Stimulated activated CD4-positive, alpha-beta T cell treated with anti-CD3 and anti-CD28 coated beads, Interleukin-15, amount 100 ng/mL, for 1 hour (primary cell): ENCODE measurements around the gene ACOD1.
"Not testable (repeated sequence)": the region's sequence is repeated elsewhere in the genome, so short reads cannot be mapped to it uniquely, and the experiment has no call there.

Experiments used
- DNase-seq, 2 donors: peaks; one replicate each; pipeline ENCODE4 v3.0.0-alpha.2; 2020; ENCODE audit warnings: low read depth in 1 of 2, low spot score in 1 of 2

Gene ACOD1

DNA sequence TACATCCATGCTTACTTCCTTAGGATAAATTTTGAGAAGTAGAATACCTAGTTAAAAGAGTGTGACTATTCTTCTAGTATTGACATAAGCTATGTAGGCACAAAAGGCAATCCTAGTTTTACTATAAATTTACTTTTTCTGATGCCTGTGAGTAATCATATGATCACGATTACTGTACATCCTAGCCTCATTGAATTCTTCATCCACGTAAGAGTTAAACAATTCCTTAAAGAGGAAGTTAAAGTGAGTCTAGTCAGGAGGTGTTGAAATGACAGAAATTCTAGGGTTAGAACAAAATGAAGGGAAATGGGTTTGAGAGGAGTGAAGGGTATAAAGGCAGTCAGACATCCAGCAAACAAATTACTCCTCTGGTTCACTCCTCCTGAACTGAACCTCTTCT is at the start of gene ACOD1:
TSS of gene ACOD1 (plus strand) at position 363 of the 400 bp plus-strand sequence. CDS start 48 bp downstream, outside the sequence.
- DNase-seq: no peak

DNA sequence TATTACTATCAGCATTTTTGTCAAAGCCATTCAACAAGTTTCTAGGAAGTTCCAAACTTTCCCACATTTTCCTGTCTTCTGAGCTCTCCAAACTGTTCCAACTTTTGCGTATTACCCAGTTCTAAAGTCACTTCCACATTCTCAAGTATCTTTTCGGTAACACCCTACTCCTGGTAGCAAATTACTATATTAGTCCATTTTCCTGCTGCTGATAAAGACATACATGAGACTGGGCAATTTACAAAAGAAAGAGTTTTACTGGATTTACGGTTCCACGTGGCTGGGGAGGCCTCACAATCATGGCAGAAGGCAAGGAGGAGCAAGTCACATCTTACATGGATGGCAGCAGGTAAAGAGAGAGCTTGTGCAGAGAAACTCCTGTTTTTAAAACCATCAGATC is 49.2 kb upstream of the ACOD1 start:
- not testable (repeated sequence) for DNase-seq

DNA sequence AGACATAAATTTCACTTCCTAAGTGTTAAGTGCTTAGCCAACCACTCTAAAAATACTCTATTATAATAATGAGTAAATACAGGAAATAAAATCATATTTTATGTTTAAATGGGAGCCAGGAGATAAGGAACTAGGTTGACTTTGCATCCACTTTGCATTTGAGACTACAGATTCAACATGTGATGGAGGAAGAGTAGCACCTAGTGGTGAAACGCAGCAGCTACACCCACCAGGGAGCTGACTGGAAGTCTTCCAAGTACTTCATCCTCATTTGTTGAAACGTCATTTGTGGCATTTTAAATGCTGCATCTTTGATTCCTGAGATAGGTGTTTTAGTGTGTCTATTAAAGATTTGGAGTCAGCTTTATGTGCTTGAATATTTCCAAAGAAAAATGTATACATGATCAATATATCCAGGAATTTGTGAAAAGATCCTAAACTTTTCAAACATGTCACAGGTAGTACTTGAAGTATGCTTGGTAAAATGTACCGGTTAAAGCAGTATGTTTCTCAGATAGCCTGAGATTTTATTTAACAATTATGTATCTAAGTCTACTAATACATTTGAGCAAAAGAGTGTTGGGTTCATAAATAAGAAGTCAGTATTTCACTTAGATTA is 44.7 kb upstream of the ACOD1 start:
- DNase-seq: peak; percentile 38 to 44

DNA sequence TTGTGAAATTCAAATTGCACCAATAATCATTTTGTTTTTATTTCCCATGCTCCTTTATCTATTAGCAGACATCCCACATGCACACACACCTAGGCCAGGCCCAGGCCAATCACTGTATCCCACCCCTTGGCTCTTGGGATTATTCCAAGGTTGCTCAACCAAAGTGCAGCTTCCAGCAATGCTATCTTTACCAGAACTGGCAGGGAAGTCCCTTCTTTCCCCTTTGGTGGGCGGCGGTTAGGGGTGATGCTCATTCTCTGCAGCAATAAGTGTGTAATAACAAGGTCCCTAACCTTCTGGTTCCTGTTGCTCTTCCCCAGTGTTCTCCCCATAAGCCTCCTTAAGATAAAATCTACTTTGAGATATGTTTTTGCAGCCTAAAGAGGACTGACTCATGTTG is 43.8 kb upstream of the ACOD1 start:
- no peak for DNase-seq

DNA sequence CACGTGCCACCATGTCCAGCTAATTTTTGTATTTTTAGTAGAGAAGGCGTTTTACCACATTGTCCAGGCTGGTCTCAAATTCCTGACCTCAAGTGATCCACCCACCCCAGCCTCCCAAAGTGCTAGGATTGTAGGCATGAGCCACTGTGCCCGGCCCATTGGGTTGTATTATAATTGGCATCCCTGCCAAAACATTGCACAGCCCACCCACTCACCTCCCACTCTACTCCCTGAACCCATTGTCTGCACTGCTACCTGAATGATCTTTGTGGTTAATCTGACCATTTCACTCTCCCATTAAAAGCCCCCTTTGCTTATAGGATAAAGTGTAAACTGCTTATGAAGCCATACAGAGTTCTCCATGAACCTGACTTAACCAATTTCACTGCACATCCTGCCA is 35.8 kb upstream of the ACOD1 start:
- DNase-seq: no peak

DNA sequence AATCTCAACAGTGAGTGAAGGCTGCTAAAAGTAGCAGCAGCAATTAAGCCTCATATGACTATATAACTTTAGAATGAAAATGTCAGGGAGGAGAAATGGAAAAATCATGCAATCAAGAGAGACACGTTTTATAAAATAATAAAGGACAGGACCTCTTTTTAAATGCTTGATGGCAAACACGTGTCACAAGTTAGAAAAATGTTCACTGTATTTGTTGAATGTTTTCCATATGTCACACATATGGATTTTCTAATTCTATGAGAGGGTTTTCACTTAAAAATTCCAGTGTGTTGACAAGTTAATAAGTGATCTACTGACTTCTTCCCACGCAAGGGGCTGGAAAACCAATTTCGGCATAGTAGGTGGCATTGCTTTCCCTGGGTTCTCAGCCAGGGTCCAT is 34.4 kb upstream of the ACOD1 start:
- DNase-seq: no peak

DNA sequence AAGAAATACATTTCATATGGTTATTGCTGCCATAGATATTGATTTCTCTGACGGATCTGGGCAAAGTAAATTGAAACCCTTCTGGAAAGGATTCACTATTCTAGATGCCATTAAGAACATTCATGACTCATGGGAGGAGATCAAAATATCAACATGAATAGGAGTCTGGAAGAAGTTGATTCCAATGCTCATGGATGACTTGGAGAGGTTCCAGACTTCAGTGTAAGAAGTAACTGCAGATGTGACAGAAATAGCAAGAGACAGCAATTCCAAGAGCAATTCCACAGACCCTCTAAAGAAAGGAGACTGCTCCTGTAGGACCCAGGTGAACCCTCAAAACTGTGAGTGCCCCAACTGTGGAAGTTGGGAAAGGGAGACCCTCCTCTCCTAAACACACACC is 31.2 kb upstream of the ACOD1 start:
- DNase-seq: no peak

DNA sequence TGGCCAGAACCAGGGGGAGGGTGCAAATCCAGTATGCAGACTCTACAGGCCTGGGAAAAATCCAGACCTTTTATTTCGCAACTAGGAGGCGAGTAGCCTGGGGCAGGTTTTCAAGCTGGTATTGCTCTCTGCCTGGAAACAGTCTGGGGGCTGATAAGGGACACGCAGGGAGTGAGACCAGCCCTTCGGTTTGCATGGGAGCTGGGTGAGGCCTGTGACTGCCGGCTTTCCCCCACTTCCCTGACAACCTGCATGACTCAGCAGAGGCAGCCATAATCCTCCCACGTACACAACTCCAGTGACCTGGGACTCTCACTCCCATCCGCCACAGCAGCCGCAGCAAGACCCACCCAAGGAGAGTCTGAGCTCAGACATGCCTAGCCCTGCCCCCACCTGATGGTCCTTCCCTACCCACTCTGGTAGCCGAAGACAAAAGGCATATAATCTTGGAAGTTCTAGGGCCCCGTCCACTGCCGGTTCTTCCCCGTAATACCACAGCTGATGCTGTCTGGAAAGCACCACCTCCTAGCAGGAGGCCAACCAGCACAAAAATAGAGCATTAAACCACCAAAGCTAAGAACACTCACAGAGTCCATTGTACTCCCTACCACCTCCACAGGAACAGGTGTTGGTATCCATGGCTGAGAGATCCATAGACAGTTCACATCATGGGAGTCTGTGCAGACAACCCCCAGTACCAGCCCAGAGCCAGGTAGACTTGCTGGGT is 30.4 kb upstream of the ACOD1 start:
- not testable (repeated sequence) for DNase-seq

DNA sequence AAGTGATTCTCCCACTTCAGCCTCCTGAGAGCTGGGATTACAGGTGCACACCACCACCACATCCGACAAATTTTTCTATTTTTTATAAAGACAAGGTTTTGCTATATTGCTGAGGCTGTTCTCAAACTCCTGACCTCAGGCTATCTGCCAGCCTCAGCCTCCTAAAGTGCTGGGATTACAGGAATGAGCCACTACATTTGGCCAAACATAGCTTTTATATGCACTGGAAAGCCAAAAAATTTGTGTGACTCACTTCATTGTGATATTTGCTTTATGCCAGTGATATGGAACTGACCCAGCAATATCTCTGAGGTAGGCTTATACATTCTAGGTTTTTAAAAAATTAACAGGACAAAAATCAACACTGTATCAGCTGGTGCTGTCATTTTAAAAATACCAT is 26.8 kb upstream of the ACOD1 start:
- no peak for DNase-seq

DNA sequence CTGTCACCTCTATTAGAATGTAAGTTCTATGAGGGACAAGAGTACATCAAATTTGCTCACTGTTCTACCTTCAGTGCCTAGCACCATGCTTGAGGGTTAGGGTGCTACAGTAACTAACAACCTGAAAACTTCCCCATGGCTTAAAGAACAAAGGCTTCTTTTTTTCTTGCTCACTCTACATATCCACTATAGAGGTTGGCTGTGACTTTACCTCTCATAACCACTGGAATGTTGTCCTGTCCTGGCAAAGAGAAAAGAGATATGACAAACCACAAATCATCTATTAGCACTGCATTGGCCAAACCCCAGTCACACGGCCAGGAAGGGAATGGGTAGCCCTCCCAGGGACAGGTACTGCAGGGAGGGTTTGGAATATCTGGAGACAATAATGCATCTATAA is 23.2 kb upstream of the ACOD1 start:
- DNase-seq: no peak

DNA sequence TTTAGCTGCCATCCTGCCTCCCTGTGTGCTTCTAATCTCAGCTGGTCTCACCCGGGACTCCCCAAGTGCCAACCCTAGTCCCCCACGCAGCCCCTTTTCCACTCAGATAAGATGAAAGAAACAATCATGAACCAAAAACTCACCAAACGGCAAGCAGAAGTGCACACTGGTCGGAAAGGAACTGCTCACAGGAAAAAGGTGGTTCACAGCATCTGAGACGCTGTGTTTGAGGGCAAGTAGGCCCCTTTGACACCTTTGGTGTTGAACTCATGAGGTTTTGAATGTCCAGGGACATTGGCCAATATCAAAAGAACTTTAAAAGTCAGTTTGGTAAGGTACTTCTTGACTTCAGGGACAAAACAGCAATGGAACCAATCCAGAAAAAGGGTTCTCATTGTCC is 20.4 kb upstream of the ACOD1 start:
- no peak for DNase-seq

DNA sequence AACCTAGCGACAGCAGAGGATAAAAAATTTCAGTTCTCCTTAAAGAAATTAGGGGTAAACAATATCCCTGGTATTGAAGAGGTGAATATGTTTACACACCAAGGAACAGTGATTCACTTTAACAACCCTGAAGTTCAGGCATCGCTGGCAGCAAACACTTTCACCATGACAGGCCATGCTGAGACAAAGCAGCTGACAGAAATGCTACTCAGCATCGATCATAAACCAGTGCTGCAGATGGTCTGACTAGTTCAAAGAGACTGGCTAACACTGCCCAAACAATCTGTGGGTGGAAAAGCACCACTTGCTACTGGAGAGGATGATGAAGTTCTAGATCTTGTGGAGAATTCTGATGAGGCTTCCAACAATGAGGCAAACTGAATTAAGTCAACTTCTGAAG is 19.9 kb upstream of the ACOD1 start:
- DNase-seq: no peak

DNA sequence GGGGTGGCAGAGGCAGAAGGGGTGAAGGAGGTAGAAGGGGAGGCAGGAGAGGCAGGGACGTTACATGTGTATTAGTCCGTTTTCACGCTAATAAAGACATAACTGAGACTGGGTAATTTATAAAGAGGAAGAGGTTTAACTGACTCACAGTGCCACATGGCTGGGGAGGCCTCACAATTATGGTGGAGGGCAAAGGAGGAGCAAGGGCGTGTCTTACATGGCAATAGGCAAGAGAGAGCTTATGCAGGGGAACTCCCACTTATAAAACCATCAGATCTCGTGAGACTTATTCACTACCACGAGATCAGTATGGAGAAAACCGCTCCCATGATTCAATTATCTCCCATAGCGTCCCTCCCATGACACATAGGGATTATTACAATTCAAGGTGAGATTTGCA is 19.0 kb upstream of the ACOD1 start:
- no peak for DNase-seq

DNA sequence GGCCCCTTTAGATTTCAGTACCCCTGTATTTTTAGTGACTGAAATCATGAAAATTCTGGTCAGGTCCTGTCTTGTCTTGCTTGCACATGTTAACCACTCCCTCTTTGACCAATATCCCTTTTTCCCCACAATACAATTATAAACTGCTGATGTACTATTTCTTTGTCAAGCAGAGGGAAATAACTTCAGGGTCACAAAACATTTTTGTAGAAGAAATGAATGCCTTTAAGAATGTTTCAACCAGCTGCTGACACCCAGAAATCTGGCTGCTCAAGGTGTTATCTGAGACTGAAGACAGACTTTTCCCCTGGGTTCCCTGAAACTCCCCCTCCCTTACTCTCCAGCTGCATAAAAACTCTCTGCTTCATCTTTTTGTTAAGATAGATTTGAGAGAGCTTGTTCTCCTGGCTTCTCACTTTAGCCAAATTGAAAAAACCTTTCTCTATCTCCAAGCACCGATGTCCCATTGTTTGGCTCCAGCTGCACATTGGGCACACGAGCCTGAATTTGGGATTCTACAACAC is 18.4 kb upstream of the ACOD1 start:
- DNase-seq: no peak

DNA sequence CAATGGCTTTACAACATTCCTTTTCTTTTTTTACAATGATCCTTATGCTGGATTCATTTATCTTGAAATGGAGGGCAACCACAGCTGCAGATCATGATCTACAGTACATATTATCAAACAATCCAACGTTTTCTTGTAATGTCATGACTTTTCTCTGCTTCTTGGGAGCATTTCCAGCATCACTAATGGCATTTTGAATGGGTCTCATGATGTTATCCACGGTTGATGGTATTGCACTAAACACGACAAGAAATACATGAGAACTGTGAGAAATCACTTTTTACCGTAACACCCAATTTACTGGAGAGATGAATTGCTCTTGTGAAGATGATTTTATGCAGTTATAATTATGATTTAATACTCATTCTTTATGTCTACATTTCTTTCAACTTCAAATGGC is 16.2 kb upstream of the ACOD1 start:
- DNase-seq: no peak

DNA sequence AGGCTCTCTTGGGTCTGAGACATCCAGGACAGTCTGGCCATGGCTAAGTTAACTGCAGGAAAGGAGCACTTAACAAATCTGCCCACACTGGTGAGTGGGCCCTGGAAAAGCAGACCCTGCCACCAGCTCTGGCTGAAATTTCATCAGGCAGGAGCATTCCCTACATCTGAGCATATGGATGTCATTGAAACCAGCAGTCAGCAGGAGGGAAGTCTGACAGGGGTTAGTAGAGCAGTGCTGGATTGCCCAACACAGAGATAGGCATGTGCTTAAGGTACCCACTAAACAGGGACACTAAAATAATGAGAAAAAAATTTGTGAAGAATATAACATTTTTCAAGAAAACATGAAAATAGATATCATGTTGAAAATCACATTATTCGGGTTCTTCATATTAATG is 13.6 kb upstream of the ACOD1 start:
- no peak for DNase-seq

DNA sequence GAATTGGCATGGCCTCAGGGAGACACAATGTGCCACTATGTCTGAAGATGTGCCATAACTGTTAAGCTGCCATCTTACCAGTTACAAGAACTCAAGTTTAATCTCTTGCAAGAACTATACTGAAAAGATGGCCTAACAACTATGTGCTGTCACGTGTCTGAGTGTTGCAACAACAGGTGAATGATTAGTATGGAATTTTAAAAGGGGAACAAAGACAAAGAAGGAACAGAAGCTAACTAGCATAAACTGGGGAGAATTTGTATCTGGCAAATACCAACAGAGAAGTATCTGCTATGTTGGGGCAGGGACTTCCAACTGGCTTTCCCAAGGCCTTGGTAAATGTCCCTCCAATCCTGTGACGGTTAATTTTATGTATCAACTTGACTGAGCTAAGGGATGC is 11.5 kb upstream of the ACOD1 start:
- DNase-seq: no peak

DNA sequence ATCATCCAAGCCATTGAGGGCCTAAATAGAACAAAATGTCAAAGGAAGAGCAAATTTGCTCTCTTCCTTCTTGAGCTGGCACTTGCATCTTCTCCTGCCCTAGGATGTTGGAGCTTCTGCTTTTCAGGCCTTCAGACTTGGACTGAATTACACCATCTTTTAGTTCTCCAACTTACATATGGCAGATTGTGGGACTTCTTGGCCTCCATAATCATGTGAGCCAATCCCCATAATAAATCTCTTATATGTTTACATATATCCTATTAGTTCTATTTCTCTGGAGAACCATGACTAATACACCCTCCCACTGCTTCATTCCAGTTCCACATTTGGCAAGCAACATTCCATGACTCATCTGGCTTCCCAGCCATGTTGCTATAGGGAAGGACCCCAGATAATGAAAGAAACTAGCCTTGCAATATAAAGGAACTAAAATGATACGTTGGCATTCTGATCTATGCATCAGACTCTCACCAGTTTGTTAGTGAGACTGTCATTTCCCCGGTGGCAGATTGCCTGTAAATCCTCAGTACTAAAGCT is 11.0 kb upstream of the ACOD1 start:
- DNase-seq: no peak

DNA sequence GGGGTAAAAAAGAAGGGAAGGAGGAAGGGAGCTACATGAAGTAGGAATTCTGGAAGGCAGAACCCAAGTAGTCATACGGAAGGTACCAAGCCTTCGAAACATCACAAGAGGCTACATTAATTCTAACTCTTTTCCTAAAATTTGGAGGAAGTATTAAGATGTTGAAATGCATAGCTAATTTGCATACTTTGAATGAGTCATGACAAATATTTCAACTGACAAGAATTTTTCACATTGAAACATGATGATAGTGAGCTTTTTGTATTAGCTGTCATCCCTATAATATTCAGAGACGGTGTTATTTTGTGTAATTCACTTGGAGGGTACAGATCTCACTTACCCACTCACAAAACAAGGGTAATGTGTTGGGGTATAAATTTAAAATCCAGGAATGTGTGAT is 9.1 kb upstream of the ACOD1 start:
- no peak for DNase-seq

DNA sequence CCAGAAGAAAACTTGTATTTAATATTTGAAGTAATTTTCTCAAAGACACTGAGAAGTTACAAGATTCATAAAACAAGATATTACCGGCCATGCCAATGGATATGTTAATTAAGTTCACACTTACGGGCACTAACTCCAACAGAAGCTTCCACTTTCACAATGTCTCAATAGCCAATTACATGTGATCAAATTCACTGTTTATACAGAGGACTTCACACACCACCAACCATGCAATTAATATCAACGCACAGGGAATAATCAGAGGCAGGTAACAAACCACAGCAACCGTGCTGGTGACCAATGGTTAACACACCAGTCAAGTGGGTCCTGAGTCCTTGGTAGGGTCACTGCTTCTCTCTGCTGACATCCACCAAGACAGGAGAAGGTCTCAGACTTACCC is 5.9 kb upstream of the ACOD1 start:
- DNase-seq: no peak

DNA sequence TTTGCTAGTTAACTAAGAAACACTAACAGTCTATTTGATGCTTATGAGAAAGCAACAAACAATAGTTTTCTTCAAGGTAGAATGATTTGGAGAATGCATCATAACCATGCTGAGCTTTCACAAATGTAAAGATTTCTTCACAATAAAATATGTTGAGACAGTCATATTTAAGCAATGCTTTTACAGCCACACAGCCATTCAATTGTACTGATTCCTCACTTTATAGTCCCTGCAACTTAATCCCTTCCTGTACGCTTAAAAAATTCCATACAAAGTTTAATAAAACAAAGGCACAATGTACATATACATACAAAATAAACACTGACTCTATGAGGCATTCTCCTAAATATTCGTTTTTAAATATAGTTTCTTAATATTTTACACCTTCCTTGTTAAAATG is 4.7 kb upstream of the ACOD1 start:
- no peak for DNase-seq

DNA sequence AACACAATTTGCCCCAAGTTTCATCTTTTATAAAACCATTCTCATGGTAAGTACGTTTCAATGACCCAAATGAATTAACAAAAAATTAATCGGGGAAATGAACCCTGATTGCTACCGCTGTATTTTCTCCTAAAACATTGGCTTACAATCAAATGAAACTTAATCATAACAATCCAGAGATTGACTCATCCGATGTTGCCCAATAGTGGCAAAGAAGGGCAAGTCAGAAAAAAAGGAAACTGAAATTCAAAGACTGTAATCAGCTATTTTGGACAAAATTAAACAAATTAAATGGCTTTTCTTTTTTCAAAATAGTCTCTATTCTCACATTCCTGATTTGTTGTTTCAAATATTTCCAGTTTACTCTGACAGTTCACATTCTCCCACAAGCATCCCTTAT is 3.9 kb upstream of the ACOD1 start:
- no peak for DNase-seq

DNA sequence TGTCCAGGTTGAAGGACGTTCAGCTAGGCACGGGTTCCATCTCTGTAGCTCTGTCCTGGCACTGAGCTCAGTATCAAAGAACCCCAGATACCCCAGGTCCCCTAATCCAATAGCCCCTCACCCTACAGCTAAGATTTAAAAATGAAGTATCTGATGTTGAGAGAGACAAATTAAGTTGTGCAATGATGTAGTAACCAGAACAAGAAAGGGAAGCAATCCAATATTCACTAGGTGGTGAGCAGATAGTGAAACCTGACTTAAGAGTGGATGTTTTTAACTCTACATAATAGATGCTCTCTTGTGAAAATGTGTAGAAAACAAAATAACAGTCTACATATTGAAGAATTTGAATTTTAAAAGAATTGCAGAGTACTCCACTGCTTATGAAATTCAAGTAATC is 1.8 kb downstream of the ACOD1 start:
- no peak for DNase-seq
